KMS-11 (cell line): ENCODE measurements around the gene SRL.

Experiments
- H2AFZ ChIP-seq: fragments of 200-600 bp; sonication (generic); 2 replicates; pipeline ENCODE4 v1.6.1; 2016; ENCODE audit warnings: antibody characterized with exemption, mixed run types, low read depth
- H3K27ac ChIP-seq: fragments of 200-600 bp; sonication (generic); 2 replicates; pipeline ENCODE4 v1.6.1; 2016; ENCODE audit warnings: mild to moderate bottlenecking, mixed run types
- H3K27me3 ChIP-seq: fragments of 200-600 bp; sonication (generic); 2 replicates; pipeline ENCODE4 v1.6.1; 2017; ENCODE audit warnings: mild to moderate bottlenecking, low read depth, mixed run types, moderate library complexity; ENCODE audit not compliant: insufficient read depth
- H3K36me3 ChIP-seq: fragments of 200-600 bp; sonication (generic); 2 replicates; pipeline ENCODE4 v1.6.1; 2017; ENCODE audit warnings: mild to moderate bottlenecking, mixed run types; ENCODE audit not compliant: insufficient read depth
- H3K4me1 ChIP-seq: fragments of 200-600 bp; sonication (generic); 2 replicates; pipeline ENCODE4 v1.6.1; 2016; ENCODE audit warnings: mild to moderate bottlenecking, low read depth, mixed run types; ENCODE audit not compliant: poor library complexity, severe bottlenecking
- H3K4me2 ChIP-seq: fragments of 200-600 bp; sonication (generic); 2 replicates; pipeline ENCODE4 v1.7.0; 2016; ENCODE audit warnings: mild to moderate bottlenecking, mixed run types
- H3K4me3 ChIP-seq: fragments of 200-600 bp; sonication (generic); IDR thresholded peaks from 2 replicates; pipeline ENCODE4 v1.6.1; 2017; ENCODE audit warnings: low read depth, low read length, mixed read lengths; ENCODE audit not compliant: insufficient read depth
- H3K79me2 ChIP-seq: fragments of 200-600 bp; sonication (generic); 2 replicates; pipeline ENCODE4 v1.6.1; 2016; ENCODE audit warnings: low read depth, mixed run types; ENCODE audit not compliant: insufficient read depth
- H3K9ac ChIP-seq: fragments of 200-600 bp; sonication (generic); 2 replicates; pipeline ENCODE4 v1.6.1; 2016; ENCODE audit warnings: mild to moderate bottlenecking, mixed run types
- H4K20me1 ChIP-seq: fragments of 200-600 bp; sonication (generic); 2 replicates; pipeline ENCODE4 v1.6.1; 2016; ENCODE audit warnings: mild to moderate bottlenecking, mixed run types; ENCODE audit not compliant: insufficient read depth
- CTCF ChIP-seq: fragments of 200-600 bp; sonication (generic); conservative IDR thresholded peaks from 2 replicates; pipeline ENCODE4 v1.6.1; 2017; ENCODE audit warnings: low read depth, mild to moderate bottlenecking, antibody characterized with exemption, low read length, moderate library complexity, mixed read lengths

The SRL gene

GRCh38 chr16:4172070-4172469 is 69.8 kb downstream of the SRL start:
- Histone ChIP-seq H3K27me3 (no peaks in the 10 kb centered on the region), H3K4me3 (no peak overlapping the region), H3K9ac (no peak overlapping the region), H3K4me1 (no peaks in the 10 kb centered on the region), H2AFZ (no peak overlapping the region), H3K36me3 (no peaks in the 10 kb centered on the region), H4K20me1 (no peaks in the 10 kb centered on the region), H3K4me2 (no peak overlapping the region), H3K27ac (no peak overlapping the region), H3K79me2 (no peaks in the 10 kb centered on the region)
- TF ChIP-seq CTCF = no peak

- Histone ChIP-seq H3K9ac (no peak overlapping the region), H3K27me3 (no peaks in the 10 kb centered on the region), H3K4me2 (no peak overlapping the region), H4K20me1 (no peaks in the 10 kb centered on the region), H3K36me3 (no peaks in the 10 kb centered on the region), H3K4me1 (no peaks in the 10 kb centered on the region), H3K79me2 (no peaks in the 10 kb centered on the region), H3K4me3 (no peak overlapping the region), H2AFZ (no peak overlapping the region), H3K27ac (no peak overlapping the region)
- no peak for TF ChIP-seq CTCF
These were observed 72.5 kb downstream of the SRL start for GRCh38 chr16:4169415-4169814.

- no peak overlapping the region for H3K27ac ChIP-seq
These were observed 75.1 kb downstream of the SRL start for GRCh38 chr16:4166821-4167220.

GRCh38 chr16:4160658-4161430 is 81.0 kb downstream of the SRL start:
- Histone ChIP-seq H3K27me3 (no peaks in the 10 kb centered on the region), H3K36me3 (no peaks in the 10 kb centered on the region), H3K4me1 (no peaks in the 10 kb centered on the region), H2AFZ (no peak overlapping the region), H3K79me2 (no peaks in the 10 kb centered on the region), H3K4me3 (no peak overlapping the region), H4K20me1 (no peaks in the 10 kb centered on the region), H3K4me2 (no peak overlapping the region), H3K9ac (no peak overlapping the region), H3K27ac (no peak overlapping the region)
- no peak for TF ChIP-seq CTCF

More at GRCh38 chr16:4166821-4167220, 75.1 kb downstream of the SRL start:
- Histone ChIP-seq H3K9ac (no peak overlapping the region), H2AFZ (no peak overlapping the region), H3K4me3 (no peak overlapping the region), H4K20me1 (no peaks in the 10 kb centered on the region), H3K4me1 (no peaks in the 10 kb centered on the region), H3K79me2 (no peaks in the 10 kb centered on the region), H3K4me2 (no peak overlapping the region), H3K36me3 (no peaks in the 10 kb centered on the region), H3K27me3 (no peaks in the 10 kb centered on the region)
- no peak for TF ChIP-seq CTCF
